ENCODE results near the gene LRRC4C.

LRRC4C gene

DNA sequence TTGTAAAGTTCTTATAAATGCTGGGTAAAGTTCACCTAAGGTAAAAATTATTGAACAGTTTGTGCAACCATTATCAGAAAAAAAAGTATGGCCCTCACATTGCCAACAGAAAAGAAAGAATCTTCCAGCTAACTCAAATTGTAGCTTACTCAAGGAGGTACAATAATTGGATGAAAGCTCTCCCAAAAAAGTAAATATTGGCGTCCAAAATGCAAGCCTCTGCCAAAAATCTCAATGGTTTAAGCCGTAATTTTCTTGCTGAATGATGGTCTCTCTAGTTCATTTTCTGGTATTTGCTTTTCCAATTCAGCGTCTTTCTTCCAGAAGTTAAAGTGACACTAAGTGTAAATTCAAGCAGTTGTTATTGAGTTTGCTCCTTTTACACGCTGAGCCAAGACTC lies 727.3 kb downstream of the LRRC4C start:
- in situ Hi-C loops (cut with MboI; ENCODE audit: low sequenced_read_pairs), result no loop called here

DNA sequence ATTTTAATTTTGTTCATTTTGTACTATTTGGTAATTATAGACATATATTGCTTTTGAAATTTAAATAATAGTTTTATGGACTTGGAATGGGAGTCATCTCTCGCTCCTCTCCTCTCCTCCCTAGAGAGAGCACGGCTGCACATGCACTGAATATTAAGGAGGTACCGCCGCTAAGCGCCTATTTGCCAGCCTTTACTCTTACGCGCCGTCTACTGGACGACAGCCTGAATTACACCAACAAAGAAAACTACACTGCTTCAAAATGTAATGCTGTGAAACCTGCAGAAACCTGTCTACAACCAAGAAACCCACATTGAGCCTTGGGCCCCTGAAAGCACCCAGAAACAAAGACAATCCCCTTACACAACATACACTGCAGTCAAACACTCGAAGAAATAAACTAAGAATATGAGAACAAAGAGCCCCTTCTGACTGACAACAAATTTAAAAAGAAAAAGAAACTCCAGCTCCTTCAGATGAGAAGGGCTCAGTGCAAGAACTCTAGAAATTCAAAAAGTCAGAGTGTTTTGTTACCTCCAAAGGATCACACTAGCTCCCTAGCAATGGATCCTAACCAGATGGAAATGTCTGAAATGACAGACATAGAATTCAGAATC lies 737.2 kb downstream of the LRRC4C start:
- in situ Hi-C loops (cut with MboI; ENCODE audit: low sequenced_read_pairs), result no loop called here

DNA sequence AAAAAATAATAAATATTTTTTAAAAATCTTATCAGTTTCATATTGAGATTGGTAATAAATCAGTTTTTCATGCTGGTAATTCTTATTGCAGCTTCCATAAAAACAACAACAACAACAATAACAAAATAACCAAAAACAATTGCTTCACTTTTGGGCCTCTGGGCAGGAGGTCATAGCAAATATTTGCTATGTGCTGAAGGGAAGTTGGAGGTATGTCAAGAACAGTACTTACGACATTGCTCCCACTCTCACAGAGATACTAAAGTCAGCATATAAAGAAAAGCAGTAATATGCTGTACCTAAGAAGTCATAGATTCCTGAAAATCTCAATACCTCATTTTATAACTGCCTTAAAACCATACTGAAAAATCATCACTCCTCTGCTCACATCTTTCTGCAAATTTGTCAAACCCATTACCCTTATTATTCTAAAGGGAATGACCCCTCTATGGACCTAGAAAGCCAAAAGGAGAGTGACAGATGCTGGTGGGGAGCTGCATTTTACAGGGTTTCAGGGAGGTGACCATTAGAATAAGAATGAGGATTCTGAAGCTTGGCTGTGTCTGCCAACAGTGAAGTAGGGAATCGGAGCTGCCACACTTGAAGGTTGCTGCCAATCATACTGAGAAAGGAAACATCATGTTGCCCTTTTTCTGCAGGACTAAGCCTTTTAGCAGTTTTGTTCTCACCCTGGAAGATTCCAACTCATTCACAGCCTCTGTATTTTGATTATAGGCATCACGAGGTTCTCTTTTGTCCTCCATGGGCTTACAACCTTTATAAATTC lies 742.9 kb downstream of the LRRC4C start:
- in situ Hi-C loops (cut with MboI; ENCODE audit: low sequenced_read_pairs), result no loop called here

DNA sequence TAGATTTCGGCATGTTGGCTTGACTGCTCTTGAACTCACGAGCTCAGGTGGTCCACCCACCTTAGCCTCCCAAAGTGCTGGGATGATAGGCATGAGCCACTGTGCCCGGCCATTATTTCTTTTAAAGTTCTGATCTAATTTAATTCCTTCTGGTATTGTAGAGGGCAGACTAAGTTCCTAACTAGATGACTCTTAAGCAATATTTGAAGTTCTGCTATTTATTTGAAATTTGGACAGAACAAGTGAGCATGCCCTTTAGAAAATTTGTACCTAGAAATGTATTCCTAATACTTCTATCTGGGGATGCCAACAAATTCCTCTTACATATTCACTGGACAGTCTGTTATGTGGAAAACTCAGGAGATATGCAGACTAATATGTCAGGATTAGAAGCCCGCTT lies 746.4 kb downstream of the LRRC4C start:
- in situ Hi-C loops (cut with MboI; ENCODE audit: low sequenced_read_pairs), result no loop called here

DNA sequence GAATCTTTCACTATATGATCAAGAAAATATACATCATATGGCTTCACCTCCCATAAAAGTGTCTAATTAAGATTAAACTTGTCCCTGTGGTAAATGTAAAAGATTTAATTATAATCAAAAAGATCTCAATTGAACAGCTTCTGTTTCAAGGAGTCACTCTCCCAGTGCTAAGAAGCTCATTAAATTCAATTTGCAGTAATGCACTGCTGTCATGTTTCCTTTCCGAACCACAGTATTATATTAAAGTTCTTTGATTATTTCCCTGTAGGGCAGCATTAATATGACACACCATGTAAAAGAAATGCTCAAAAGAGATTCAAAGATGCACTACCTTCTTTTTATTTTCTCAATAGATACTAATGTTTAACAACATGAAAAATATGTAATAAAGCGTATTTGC lies 758.4 kb downstream of the LRRC4C start:
- in situ Hi-C loops (cut with MboI; ENCODE audit: low sequenced_read_pairs), result no loop called here

DNA sequence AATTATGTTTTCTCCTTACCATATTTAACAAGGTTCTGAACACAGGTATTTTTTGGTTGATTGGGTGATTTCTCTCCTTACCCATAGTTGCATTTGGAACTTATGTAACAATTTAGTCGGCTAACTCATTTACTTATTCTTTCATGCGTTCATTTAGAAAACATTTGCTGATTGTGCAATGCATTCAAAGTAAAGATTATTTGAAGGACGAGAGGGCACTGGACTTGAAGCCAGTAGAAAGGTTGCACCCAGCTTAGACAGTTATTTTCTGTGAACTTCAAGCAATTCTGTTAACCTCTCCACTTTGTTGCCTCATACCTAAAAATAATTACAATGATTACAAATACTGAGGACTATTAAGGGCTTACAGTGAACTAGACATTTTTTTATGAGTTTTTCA lies 769.6 kb downstream of the LRRC4C start:
- in situ Hi-C loops (cut with MboI; ENCODE audit: low sequenced_read_pairs), result no loop called here

DNA sequence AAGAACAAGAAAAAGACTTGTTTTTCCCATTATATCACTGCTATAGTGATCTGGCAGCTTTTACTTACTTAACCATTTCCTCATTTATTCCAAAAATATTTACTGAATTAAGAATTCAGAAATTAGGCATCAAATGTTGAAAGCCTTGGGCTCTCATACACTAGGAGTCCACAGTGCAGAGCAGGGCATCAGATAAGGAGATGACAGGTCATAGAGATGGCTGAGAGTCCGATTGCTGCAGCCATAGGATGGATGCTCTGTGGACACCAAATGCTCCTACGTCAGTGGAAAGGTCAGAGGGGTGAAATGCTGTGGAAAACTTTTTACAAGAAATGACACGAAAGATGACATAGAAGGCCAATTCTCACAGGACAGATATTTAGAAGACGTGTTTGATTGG lies 771.1 kb downstream of the LRRC4C start:
- in situ Hi-C loops (cut with MboI; ENCODE audit: low sequenced_read_pairs), result no loop called here

DNA sequence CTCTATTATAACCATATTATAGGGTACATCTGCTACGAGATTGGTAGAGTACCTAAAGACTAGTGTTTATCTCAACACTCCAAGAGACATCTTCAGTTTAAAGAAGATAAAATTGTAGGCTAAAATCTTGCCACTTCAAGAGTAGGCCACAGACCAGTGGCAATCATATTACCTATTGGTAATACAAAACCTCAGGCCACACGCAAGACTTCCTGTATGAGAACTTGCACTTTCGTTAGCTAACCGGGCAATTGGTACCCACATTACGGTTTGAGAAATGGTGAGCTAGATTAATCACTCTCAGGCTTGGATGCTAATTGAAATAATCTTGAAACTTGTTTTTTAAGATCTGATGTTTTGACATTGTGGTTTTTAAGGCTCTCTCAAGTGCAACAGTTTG lies 772.7 kb downstream of the LRRC4C start:
- in situ Hi-C loops (cut with MboI; ENCODE audit: low sequenced_read_pairs), result no loop called here

DNA sequence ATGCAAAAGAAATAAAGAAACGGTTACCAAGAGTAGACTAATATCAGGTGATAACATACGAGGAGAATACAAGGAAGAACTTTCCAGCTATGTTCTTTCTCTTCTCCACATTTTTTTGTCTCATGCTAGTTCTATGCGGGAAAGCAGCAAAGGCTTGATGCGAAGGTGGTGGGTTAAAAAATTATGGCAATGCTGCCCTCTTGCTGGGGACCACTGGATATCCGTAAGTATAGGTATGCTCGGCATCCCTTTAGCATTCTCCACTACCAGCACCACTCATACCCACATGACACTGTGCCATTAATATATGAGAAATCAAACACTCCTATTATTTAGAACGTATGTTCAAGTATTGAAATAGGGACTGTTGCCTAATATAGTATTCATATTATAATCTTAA lies 776.4 kb downstream of the LRRC4C start:
- in situ Hi-C loops (cut with MboI; ENCODE audit: low sequenced_read_pairs), result no loop called here

DNA sequence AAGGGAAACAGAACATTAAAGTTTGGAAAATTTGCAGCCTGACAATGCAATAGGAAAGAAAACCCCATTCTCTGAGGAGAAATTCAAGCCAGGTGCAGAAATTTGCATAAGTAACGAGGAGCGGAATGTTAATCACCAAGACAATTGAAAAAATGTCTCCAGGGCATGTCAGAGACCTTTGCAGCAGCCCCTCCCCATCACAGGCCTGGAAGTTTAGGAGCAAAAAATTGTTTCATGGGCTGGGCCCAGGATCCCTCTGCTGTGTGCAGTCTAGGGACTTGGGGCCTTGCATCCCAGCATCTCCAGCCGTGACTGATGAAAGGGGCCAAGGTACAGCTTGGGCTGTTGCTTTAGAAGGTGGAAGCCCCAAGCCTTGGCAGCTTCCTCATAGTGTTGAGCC lies 780.2 kb downstream of the LRRC4C start:
- in situ Hi-C loops (cut with MboI; ENCODE audit: low sequenced_read_pairs), result no loop called here

DNA sequence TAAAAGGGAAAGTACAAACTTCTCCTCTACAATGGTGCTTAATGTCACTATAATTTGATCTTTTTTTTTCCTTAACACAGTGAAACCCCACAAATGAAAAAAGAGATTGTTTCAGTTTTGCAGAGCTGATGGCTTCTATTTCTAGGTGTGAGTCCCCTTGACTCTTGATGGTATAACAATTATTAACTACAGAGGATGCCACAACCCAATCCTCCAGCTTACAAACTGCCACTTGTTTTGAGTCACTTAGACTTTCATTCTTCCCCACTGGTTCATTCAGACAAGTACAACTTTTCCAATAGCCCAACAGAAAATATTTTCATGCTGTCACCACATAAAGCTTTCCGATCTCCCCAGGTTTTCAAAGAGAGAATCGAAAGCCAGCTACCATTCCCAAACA lies 812.2 kb downstream of the LRRC4C start:
- in situ Hi-C loops (cut with MboI; ENCODE audit: low sequenced_read_pairs), result no loop called here

DNA sequence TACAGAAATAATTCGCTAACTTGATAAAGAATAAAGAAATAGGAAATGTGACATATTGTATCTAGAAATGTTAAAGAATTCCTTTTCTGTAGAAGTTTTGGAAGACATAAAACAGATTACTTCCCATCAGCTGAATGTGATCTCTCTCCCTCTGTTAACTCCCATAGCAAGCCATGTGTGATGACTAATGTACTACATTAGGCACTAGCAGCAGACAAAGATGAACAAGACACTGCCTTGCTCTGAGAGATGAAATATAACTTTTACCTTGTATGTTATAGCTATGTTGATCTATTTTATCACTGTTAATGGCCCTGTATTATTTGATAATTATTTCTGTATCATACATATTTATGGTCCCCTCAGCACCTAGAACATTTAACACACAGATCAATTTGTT lies 817.2 kb downstream of the LRRC4C start:
- in situ Hi-C loops (cut with MboI; ENCODE audit: low sequenced_read_pairs), result no loop called here

DNA sequence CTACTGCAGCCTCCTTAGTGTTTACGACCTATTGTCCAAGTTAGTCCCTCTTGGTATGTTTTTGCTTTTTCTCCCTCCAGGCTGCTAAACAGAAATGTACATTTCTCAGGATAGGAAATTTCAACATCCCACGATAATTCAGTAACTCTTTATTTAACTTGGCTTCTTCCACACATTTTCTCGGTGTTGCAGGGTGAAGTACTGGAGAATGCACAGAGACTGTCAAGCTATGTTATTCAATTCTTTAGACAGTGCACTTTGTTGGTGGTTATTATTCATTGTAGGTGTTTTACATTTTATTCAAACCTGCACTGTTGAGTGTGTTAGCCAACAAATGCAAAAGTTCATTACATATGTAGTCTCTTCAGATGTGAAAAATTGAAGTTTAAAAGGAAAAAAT lies 839.8 kb downstream of the LRRC4C start:
- in situ Hi-C loops (cut with MboI; ENCODE audit: low sequenced_read_pairs), result no loop called here

DNA sequence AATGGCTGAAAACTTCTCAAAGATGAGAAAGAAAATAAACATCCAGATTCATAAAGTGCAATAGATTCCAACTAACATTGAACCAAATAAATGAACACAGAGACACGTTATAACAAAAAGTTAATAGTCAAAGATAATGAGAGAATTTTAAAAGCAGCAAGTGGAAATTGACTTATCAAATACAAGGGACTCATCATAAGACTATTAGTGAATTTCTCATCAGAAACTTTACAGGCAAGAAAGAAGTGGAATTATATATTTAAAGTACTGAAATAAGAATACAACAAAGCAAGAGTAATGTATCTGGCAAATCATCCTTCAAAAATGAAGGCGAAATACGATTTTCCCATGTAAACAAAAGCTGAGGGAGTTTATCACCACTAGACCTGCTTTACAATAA lies 852.7 kb downstream of the LRRC4C start:
- in situ Hi-C loops (cut with MboI; ENCODE audit: low sequenced_read_pairs), result no loop called here

DNA sequence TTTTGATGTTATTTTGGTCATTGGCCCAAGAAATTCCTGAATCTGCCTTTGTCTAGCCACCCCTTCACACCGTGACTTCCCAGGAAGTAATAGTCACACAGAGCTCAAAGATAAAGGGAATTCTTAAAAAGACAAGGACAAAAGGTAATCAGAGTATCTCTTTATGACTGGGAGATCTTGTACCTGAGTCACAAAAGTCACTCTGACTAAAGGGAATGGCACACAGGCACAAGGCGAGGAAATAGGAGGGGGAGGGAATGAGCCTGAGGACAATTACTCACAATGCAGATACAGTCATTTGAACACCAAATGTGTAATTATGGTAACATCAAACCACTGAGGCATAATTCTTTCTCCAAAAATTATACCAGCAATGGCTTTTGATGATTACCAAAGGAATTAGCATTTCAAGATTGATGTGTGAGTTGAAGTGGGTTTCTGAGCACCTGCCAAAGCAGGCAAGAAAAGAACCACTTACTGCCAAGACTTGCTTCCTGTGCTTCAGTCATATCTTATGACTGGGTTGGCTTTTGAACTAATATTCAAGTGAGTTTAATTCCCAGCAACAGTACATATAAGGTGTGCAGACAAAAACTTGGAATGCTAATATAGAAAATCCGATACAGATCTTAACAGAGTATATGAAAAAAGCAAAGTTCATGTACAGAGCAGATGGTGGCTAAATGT lies 856.4 kb downstream of the LRRC4C start:
- in situ Hi-C loops (cut with MboI; ENCODE audit: low sequenced_read_pairs), result no loop called here

DNA sequence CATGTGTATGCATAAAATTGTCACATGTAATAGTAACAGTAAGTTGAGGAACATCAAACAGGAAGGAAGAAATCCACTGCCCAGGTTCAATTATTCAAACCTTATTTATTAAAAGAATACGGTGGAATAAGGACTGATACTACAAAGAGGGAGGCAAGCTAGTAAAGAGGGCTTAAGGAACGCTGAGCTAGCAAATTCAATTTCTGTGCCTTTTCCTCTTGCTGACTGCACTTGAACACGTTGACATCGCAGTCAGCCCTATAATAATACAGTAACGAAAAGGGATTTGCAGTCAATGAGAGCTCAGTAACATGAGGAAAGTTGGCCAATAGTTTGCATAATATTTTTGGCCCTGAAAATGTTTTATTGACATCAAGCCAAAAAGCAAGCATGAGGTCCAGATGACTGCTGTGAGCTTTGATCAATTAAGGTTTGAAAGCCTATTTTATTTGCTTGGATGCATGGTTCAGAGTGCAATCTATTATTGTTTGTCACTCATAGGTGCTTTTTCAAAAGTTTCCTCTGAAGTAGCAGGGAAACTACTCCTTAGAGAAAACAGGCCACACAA lies 861.8 kb downstream of the LRRC4C start:
- in situ Hi-C loops (cut with MboI; ENCODE audit: low sequenced_read_pairs), result no loop called here

DNA sequence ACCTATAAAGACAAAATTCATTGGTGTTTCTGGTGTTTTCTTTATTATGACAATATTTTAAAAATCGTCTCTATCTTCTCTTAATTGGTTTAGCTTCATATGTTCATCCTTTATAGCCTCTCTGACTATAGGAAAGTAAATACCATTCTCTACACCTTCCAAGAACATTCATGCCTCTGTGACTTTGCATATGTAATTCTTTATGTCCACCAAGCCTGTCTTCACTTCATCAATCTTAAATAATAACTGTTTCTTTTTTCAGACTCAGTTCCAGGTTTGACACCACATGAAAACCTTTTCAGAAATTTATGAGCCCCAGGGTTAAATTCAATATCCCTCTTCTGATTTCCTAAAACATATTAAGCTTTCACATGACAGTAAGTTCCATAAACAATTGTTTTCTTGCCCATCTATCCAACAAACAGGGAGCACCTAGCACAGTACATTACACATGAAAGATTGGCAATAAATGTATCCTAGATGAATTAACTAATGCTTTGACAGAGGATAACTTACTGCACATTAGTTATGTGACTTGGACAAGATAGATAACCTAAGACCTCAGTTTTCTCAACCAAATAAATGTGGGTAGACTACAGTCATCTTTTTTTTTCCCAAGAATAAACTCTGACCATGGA lies 886.1 kb downstream of the LRRC4C start:
- in situ Hi-C loops (cut with MboI; ENCODE audit: low sequenced_read_pairs), result no loop called here

DNA sequence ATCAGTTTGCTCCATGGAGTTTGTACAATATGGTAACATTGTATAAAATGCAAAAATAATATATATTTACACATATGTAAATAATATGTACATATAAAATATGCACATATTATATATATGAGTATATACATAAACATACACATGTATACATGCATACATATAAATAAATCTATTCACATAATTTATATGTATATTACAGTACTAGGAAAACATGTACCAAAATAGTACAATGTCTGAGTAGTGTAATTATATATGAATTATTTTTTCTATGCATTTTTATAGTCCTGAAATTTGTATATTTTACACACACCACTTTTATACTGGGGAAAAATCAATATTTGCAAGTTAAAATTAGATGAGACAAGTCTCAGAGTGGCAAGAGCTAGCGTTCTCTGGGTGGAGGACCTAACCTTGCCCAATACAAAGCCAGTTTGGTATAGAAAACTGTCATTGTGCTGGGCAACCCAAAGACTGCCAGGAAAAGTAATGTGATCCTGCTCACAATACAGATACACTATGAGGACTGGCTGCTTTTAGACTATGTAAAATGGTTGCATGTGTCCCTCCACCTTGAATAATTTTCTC lies 889.4 kb downstream of the LRRC4C start:
- in situ Hi-C loops (cut with MboI; ENCODE audit: low sequenced_read_pairs), result no loop called here

DNA sequence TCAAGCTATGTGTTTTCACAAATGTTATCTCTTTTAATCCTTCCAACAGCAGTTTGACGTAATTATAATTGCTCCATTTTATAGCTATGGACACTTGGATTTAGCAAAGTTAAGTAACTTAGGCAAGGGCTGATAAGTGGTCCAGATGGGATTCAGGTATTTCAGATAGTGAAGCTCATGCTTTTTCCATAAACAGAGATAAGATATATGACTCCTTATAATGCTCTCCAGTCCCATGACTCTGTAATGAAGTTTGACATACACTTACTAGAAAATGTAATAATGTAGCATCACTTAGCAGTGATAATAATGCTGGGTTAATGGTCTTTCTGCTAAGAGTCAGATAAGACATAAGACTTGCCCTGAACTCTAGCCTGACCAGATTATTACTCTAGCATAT lies 892.1 kb downstream of the LRRC4C start:
- in situ Hi-C loops (cut with MboI; ENCODE audit: low sequenced_read_pairs), result no loop called here

DNA sequence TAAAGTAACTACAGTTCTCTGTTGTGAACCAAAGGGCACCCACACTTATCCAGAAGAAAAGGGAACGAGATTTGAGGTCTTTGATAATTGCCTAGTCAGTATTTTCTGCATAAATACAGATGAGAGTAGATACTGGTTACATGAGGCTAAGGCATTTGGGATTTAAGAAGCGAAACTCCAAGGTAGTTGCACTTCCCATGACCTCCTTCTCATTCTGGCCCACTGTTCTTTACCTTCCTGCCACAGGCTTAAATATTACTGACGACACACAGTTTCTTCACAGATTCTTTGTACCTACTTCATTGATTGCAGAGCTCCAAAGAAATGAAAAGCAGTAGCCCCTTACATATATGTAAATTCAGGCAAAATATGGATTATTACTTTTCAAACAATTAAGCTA lies 915.3 kb downstream of the LRRC4C start:
- in situ Hi-C loops (cut with MboI; ENCODE audit: low sequenced_read_pairs), result no loop called here

DNA sequence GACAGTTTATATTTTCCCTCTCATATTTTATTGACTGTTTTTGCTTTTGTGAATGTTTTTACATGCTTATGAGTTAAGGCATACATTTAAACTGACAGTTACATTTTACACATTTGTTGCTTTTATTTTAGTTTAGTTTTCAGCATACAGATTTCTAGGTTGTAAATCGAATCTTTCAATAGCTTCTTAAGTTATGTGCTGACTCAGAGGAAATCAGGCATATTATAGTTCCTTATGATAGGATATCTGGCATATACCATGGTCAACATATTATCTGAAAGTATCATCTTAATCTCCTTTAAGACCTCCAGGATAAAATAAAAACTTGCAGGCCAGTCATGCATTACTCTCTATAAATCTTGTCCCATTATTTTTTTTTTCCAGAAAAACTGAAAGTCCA lies 916.6 kb downstream of the LRRC4C start:
- in situ Hi-C loops (cut with MboI; ENCODE audit: low sequenced_read_pairs), result no loop called here

Measured in hTERT RPE-1 (cell line).